Glutamatergic neuron (in vitro differentiated cells): ENCODE measurements around the gene ADCY5. TPM values are rescaled to one million over a fixed set of nuclear protein-coding genes. Genes with fewer than 3 reads are reported as not detected.

Experiments used
- DNase-seq: peaks from one replicate; pipeline ENCODE4 v3.0.0; 2022
- H3K27ac Mint-ChIP-seq: one replicate; pipeline ENCODE4 v1.8.0; 2020; ENCODE audit warnings: mild to moderate bottlenecking, mixed read lengths, inconsistent platforms; ENCODE audit not compliant: unreplicated experiment
- H3K27me3 Mint-ChIP-seq: one replicate; pipeline ENCODE4 v1.8.0; 2020; ENCODE audit warnings: mild to moderate bottlenecking, moderate library complexity, mixed read lengths, inconsistent platforms; ENCODE audit not compliant: unreplicated experiment
- H3K36me3 Mint-ChIP-seq: one replicate; pipeline ENCODE4 v1.8.0; 2020; ENCODE audit warnings: mild to moderate bottlenecking, mixed read lengths, inconsistent platforms; ENCODE audit not compliant: unreplicated experiment
- H3K4me1 Mint-ChIP-seq: one replicate; pipeline ENCODE4 v1.8.0; 2020; ENCODE audit warnings: mild to moderate bottlenecking, low read depth, mixed read lengths, inconsistent platforms; ENCODE audit not compliant: unreplicated experiment
- H3K4me3 Mint-ChIP-seq: one replicate; pipeline ENCODE4 v1.8.0; 2020; ENCODE audit warnings: mild to moderate bottlenecking, mixed read lengths, inconsistent platforms; ENCODE audit not compliant: unreplicated experiment
- H3K9me3 Mint-ChIP-seq: one replicate; pipeline ENCODE4 v1.8.0; 2020; ENCODE audit warnings: mild to moderate bottlenecking, moderate library complexity, mixed read lengths, inconsistent platforms; ENCODE audit not compliant: unreplicated experiment
- long read RNA-seq: library from polyadenylated mRNA; unstranded; transcript quantifications from one replicate; pipeline ENCODE4 v2.0.0, GENCODE V29; 2020; ENCODE audit not compliant: unreplicated experiment
- total RNA-seq: library from RNA; stranded (reverse); fragmentation: NEBNext Ultra II Directional; extraction: Animal tissue kit (Norgen Biotek cat#: 25700); gene quantifications from one replicate; pipeline ENCODE4 v1.2.1, GENCODE V29; 2021; ENCODE audit not compliant: unreplicated experiment
- TF ChIP-seq, protein P1 (sequence below): fragments of 200-600 bp; sonication (generic); IDR thresholded peaks from one replicate; pipeline ENCODE4 v1.5.0; 2021; ENCODE audit not compliant: partially characterized antibody, unreplicated experiment

The ADCY5 gene
- total RNA-seq, result 2.1 TPM
- long read RNA-seq, result 0 reads

DNA sequence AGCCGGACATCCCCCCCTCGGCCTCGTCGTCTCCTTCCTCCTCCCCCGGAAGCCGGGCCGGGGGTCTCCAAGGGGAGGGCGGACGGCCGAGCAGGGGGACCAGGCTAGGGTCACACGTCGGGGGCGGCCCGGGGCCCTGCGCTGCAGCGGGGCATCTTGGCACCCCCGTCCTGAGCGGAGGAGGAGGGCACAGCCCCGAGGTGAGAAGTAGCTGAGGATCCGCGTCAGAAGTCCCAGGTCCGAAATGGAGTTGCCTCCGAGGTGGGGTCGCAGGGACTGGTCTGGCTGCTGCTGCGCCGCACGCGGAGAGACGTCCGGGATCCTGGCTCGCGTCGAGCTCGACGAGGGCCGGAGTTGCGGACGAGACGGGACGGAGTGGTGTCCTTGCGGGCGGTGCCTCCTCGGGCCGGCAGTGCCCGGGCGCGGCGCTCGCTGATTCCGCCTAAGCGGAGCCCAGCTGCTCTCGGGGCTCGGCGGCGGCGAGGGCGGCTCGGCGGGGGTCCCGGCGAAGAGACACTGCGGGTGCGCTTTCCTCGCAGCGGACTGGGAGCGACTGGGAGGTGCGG lies at the start of gene ADCY5:
TSS of gene ADCY5 (minus strand) at position 555 of the 566 bp plus-strand sequence. CDS start at position 10, 545 bp downstream.
- Mint-ChIP-seq H3K27ac (no peak within 1 kb of the TSS), H3K27me3 (peaks cover 32% of the 10 kb centered on the region), H3K4me1 (peaks cover 5% of the 10 kb centered on the region), H3K36me3 (peaks cover 5% of the 10 kb centered on the region), H3K4me3 (peak within 1 kb of the TSS; percentile 84), H3K9me3 (peaks cover 7% of the 10 kb centered on the region)
- DNase-seq, result peak; percentile 50
- TF ChIP-seq, protein P1, sequence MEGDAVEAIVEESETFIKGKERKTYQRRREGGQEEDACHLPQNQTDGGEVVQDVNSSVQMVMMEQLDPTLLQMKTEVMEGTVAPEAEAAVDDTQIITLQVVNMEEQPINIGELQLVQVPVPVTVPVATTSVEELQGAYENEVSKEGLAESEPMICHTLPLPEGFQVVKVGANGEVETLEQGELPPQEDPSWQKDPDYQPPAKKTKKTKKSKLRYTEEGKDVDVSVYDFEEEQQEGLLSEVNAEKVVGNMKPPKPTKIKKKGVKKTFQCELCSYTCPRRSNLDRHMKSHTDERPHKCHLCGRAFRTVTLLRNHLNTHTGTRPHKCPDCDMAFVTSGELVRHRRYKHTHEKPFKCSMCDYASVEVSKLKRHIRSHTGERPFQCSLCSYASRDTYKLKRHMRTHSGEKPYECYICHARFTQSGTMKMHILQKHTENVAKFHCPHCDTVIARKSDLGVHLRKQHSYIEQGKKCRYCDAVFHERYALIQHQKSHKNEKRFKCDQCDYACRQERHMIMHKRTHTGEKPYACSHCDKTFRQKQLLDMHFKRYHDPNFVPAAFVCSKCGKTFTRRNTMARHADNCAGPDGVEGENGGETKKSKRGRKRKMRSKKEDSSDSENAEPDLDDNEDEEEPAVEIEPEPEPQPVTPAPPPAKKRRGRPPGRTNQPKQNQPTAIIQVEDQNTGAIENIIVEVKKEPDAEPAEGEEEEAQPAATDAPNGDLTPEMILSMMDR, result no peak

DNA sequence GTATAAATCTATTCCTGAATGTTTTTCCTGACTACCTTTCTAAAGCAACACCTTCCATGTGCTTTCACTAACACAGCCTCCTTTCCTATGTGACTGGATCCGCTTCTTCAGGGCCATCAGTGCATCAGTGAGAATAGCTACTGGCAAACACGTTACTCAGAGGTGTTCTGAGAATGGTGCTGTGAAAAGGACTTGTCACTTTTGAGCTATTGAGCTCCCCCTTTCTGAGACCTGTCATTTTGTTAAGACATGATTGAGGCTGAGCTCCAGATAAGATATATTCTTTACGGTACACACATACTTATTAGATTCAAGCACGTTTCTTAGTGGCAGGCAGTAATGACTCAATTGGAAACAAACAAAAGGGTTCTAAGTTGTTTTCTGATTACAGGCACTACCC lies 45.0 kb upstream of the ADCY5 start:
- no peak for DNase-seq
- Mint-ChIP-seq H3K27me3 (no peaks in the 10 kb centered on the region), H3K4me3 (no peak overlapping the region), H3K27ac (no peak overlapping the region), H3K9me3 (no peaks in the 10 kb centered on the region), H3K4me1 (peaks cover 6% of the 10 kb centered on the region), H3K36me3 (no peaks in the 10 kb centered on the region)
- TF ChIP-seq, protein P1, result no peak

DNA sequence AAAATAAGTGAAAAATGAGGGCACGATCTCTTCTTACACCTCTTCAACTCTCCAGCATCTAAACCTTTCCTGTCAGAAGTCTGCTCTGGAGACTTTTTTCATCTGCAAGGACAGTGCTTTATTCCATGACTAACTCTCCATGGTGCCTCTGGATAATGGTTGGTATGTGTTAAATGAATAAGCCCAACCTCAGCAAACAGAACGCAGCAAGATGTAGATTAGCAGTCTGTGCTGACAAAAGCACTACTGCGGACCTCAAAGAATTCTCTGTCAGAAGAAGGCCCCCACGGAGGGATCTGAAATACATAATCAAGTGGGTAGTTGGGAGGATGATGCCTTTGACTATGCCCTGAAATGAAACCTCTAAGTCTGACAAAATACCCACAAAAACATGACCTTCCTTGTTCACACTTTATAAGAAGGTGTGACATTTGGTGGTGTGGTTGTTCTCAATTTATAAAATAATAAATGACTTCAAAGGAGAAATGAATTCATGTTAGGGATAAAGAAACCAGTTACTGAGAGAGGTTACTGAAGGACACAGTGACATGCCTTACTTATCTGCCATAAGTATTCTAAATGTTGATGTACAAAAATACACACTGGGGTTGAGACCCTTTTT lies 43.2 kb upstream of the ADCY5 start:
- Mint-ChIP-seq H3K27me3 (no peaks in the 10 kb centered on the region), H3K4me1 (peaks cover 4% of the 10 kb centered on the region), H3K4me3 (no peak overlapping the region), H3K36me3 (no peaks in the 10 kb centered on the region), H3K9me3 (no peaks in the 10 kb centered on the region), H3K27ac (no peak overlapping the region)
- TF ChIP-seq, protein P1, result no peak
- no peak for DNase-seq

DNA sequence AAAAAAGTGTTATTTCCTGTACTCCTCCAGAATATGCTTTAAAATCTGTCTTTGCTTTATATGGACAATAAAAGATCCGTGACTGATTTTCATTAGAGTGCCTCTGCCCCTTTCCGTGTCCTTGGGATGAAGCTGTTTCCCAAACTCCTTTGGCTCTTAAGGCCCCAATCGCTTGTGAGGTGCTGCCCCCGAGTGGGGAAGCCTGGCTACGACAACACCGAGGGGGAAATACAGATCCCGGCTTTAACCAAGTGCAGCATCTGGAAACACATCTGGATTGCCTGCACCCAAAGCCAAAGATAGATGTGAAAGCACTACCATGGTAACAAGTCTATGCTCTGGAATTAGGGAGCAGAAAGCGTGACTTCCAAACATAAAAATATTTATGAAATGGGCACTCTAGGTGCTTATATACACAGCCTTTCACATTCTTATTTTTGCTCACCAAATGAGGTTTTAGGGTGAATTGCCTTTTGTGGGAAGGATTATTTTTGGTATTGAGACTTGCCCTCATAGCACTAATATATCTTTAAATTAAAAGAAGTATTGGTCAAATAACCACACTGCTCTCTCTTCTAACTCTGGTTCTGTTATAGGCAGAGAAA lies 40.6 kb upstream of the ADCY5 start:
- peak; percentile 85 for DNase-seq
- H3K27ac Mint-ChIP-seq, result no peak overlapping the region
- H3K4me3 Mint-ChIP-seq, result no peak overlapping the region
- no peaks in the 10 kb centered on the region for H3K9me3 Mint-ChIP-seq
- TF ChIP-seq, protein P1, result peak; percentile 92
- peaks cover 4% of the 10 kb centered on the region for H3K4me1 Mint-ChIP-seq
- peaks cover 5% of the 10 kb centered on the region for H3K27me3 Mint-ChIP-seq
- H3K36me3 Mint-ChIP-seq, result no peaks in the 10 kb centered on the region
